Measurements from ENCODE around the gene INTU.

- TF ChIP-seq CTCF (IDR thresholded peaks at IDR 0.05) (no peak), POLR2A (IDR thresholded peaks at IDR 0.05) (no peak)
These were observed 45.7 kb upstream of the INTU start for GRCh38 chr4:127586922-127587571.
